Bronchial epithelial cell (primary cell): ENCODE data around the gene LRFN2. TPM values are rescaled to one million over a fixed set of nuclear protein-coding genes. Genes with fewer than 3 reads are reported as not detected.

Experiments
- DNase-seq: peaks from one replicate; pipeline ENCODE4 v3.0.0-alpha.2; 2010; ENCODE audit warnings: low read depth
- FAIRE-seq: peaks from 2 replicates; lab custom pipeline; 2011; peaks lifted over from hg19 to GRCh38; lab: Jason Lieb, UNC
- H3K27me3 ChIP-seq: 2 replicates; pipeline ENCODE4 v1.5.1; 2011; ENCODE audit warnings: low read length; ENCODE audit not compliant: control insufficient read depth, insufficient read depth
- H3K36me3 ChIP-seq: 2 replicates; pipeline ENCODE4 v1.5.1; 2011; ENCODE audit warnings: low read length; ENCODE audit not compliant: control insufficient read depth, insufficient read depth
- H3K4me3 ChIP-seq: 2 replicates; pipeline ENCODE4 v1.5.1; 2011; ENCODE audit warnings: mild to moderate bottlenecking, low read depth, low read length, control low read depth
- total RNA-seq: library from RNA; depleted of rRNA; stranded (reverse); fragments of >200 nt; gene quantifications from 2 replicates; pipeline ENCODE4 v1.2.1, GENCODE V29; 2014
- TF ChIP-seq, protein P1 (sequence below): IDR thresholded peaks from 2 replicates; pipeline ENCODE4 v1.5.1; 2011; ENCODE audit warnings: mild to moderate bottlenecking, moderate library complexity, low read length, control low read depth, inconsistent platforms; ENCODE audit not compliant: insufficient read depth, severe bottlenecking

The LRFN2 gene
- total RNA-seq, 1 donor from 2014 or later, result not detected

DNA sequence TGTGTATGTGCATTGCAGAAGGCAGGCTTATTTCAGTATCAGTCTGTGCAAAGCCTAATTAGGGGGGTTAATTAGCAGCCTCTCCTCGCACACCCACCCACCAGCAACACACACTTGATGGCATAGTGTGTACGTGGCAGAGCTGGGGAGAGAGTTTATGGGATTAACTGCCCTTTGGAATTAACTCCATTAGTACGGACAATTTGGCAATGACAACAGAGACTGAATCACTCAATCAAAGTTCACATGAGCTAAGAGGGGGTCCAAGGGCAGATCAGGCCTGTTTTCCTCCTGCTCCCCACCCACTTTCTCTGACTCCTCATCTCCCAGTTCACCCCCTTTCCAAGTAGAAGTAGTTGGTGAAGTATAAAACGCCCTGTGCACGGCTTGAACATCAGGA, 69.5 kb downstream of the LRFN2 start:
- FAIRE-seq (no peak), DNase-seq (no peak)
- no peak overlapping the region for H3K4me3 ChIP-seq
- TF ChIP-seq, protein P1, sequence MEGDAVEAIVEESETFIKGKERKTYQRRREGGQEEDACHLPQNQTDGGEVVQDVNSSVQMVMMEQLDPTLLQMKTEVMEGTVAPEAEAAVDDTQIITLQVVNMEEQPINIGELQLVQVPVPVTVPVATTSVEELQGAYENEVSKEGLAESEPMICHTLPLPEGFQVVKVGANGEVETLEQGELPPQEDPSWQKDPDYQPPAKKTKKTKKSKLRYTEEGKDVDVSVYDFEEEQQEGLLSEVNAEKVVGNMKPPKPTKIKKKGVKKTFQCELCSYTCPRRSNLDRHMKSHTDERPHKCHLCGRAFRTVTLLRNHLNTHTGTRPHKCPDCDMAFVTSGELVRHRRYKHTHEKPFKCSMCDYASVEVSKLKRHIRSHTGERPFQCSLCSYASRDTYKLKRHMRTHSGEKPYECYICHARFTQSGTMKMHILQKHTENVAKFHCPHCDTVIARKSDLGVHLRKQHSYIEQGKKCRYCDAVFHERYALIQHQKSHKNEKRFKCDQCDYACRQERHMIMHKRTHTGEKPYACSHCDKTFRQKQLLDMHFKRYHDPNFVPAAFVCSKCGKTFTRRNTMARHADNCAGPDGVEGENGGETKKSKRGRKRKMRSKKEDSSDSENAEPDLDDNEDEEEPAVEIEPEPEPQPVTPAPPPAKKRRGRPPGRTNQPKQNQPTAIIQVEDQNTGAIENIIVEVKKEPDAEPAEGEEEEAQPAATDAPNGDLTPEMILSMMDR, result no peak
- no peaks in the 10 kb centered on the region for H3K36me3 ChIP-seq
- H3K27me3 ChIP-seq, result no peaks in the 10 kb centered on the region

DNA sequence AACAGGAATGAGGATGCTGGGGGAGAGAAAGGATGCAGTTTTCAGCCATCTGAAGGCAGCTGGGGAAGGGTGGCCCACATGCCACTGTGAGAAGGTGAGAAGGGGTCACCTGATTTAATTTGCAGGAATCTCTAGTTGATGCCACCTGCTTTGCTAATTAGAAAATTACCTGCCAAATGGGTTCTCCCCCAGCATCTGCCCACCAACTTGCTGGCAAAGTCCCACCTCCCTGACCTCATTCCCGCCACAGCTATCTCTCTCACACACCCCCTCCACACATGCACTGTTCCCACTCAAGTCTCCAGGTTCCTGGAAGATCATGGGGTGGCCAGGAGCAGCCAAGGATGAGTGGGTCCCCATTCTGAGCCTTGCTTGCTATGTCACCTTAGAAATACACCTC, 70.7 kb downstream of the LRFN2 start:
- H3K4me3 ChIP-seq, result no peak overlapping the region
- DNase-seq, result no peak
- TF ChIP-seq, protein P1, result no peak
- no peaks in the 10 kb centered on the region for H3K36me3 ChIP-seq
- FAIRE-seq, result peak; percentile 36
- H3K27me3 ChIP-seq, result no peaks in the 10 kb centered on the region

DNA sequence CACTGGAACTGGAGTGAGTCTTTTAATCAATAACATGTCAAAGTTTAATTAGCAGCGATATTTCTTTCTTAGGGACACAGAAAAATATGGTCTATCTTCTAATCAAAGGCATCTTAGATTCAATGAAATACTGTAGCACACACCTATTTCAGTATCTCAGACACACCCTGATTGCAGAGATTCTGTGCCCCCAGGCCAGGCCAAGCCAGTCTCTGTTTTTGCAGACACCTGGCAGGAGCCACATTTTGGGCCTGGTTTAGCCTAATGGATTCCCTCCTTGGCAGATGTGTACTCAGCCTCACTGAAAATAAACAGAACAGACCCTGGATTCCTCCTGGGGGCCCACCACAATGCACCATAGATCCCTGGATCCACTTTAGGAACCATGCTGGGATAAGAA, 74.8 kb downstream of the LRFN2 start:
- FAIRE-seq, result no peak

DNA sequence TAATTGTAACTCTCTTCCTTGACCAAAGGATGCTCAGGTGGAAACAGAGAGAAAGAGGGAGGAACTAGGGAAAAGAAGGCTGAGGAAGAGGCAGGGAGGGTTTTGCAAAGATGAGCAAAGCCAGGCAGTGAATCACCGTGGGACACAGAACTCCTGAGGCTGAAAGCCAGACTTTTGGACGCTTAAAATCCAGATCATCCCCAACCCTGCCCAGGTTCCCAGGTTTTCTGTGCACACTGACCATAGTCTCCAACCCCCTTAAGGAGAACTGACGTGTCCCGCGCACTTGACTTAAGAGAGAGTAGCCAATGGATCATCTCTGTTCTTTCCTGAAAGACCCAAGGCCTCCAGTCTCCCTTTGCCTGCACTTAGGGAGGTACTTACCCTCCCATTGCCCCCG, 75.3 kb downstream of the LRFN2 start:
- TF ChIP-seq, protein P1, result no peak
- Histone ChIP-seq H3K27me3 (no peaks in the 10 kb centered on the region), H3K4me3 (no peak overlapping the region), H3K36me3 (no peaks in the 10 kb centered on the region)
- DNase-seq (no peak), FAIRE-seq (no peak)

More for the DNA sequence above, 74.8 kb downstream of the LRFN2 start:
- Histone ChIP-seq H3K36me3 (no peaks in the 10 kb centered on the region), H3K4me3 (no peak overlapping the region), H3K27me3 (no peaks in the 10 kb centered on the region)
- no peak for DNase-seq
- TF ChIP-seq, protein P1, result no peak

DNA sequence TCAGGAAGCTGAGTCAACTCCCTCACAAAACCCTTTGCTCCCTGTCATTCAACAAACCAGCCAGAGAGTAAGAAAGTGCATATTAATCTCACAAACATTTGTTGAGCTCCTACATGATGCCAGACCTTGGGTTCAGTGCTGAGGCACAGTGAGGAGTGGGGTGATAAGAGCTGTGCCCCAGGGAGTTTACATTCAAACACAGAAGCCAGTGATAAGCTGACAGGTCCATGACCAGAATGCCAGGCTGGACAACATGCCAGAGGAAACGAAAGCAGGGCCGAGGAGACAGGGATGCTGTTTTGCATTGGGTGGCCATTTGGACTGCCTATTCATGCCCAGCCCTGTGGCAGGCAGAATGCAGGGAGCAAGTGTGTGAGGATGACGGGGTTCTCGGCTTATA, 76.7 kb downstream of the LRFN2 start:
- Histone ChIP-seq H3K27me3 (no peaks in the 10 kb centered on the region), H3K4me3 (no peak overlapping the region), H3K36me3 (no peaks in the 10 kb centered on the region)
- DNase-seq (no peak), FAIRE-seq (no peak)
- TF ChIP-seq, protein P1, result no peak

DNA sequence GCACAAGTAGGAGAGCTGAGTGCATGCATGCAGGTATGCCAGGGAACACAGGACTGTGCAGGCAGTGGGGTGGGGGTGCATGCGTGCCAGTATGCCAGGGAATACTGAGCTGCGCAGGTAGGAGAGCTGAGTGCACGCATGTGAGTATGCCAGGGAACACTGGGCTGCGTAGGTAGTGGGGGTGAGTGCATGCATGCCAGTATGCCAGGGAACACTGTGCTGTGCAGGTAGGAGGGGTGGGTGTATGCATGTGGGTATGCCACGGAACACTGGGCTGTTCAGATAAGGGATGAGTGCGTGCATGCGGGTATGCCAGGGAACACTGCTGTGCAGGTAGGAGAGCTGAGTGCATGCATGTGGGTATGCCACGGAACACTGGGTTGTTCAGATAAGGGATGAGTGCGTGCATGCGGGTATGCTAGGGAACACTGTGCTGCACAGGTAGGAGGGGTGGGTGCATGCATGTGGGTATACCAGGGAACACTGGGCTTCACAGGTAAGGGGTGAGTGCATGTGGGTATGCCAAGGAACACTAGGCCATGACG, 77.4 kb downstream of the LRFN2 start:
- Histone ChIP-seq H3K27me3 (no peaks in the 10 kb centered on the region), H3K36me3 (no peaks in the 10 kb centered on the region), H3K4me3 (no peak overlapping the region)
- FAIRE-seq (peak; percentile 86), DNase-seq (no peak)
- TF ChIP-seq, protein P1, result no peak
